Mesenchymal stem cell (in vitro differentiated cells and primary cell): ENCODE measurements around the gene CACNG5.

Experiments
- DNase-seq: peaks from one replicate; pipeline ENCODE4 v3.0.0-alpha.2; 2013
- H2AFZ ChIP-seq: one replicate; pipeline ENCODE4 v1.6.1; 2013; ENCODE audit warnings: low read depth, mild to moderate bottlenecking, control low read depth, inconsistent platforms, low read length, moderate library complexity
- H2AK5ac ChIP-seq: 2 replicates; pipeline ENCODE4 v1.6.1; 2013; ENCODE audit warnings: low read length, moderate library complexity, mild to moderate bottlenecking, inconsistent platforms; ENCODE audit not compliant: severe bottlenecking
- H2BK120ac ChIP-seq: one replicate; pipeline ENCODE4 v1.6.1; 2013; ENCODE audit warnings: low read depth, mild to moderate bottlenecking, inconsistent platforms, low read length, moderate library complexity
- H2BK12ac ChIP-seq, 2 experiments: one replicate each; pipeline ENCODE4 v1.6.1; 2013; ENCODE audit warnings: inconsistent platforms in 2 of 2, low read length in 2 of 2, mild to moderate bottlenecking in 2 of 2, moderate library complexity in 2 of 2, control low read depth in 1 of 2
- H2BK15ac ChIP-seq: one replicate; pipeline ENCODE4 v1.6.1; 2013; ENCODE audit warnings: mild to moderate bottlenecking, low read depth, inconsistent platforms; ENCODE audit not compliant: poor library complexity, severe bottlenecking
- H2BK5ac ChIP-seq: 2 replicates; pipeline ENCODE4 v1.6.1; 2013; ENCODE audit warnings: low read depth, mild to moderate bottlenecking, low read length, control low read depth, inconsistent platforms; ENCODE audit not compliant: poor library complexity, severe bottlenecking
- H3K14ac ChIP-seq, 2 experiments: one replicate each; pipeline ENCODE4 v1.6.1; 2013; ENCODE audit warnings: inconsistent platforms in 2 of 2, low read length in 2 of 2, control low read depth in 1 of 2, mild to moderate bottlenecking in 1 of 2, moderate library complexity in 1 of 2
- H3K18ac ChIP-seq, 2 experiments: one replicate each; pipeline ENCODE4 v1.6.1; 2013; ENCODE audit warnings: inconsistent platforms in 2 of 2, low read length in 2 of 2, control low read depth in 1 of 2, low read depth in 1 of 2, mild to moderate bottlenecking in 1 of 2
- H3K23ac ChIP-seq, 2 experiments: one replicate each; pipeline ENCODE4 v1.6.1; 2013; ENCODE audit warnings: inconsistent platforms in 2 of 2, low read length in 2 of 2, mild to moderate bottlenecking in 2 of 2, moderate library complexity in 2 of 2, control low read depth in 1 of 2
- H3K27ac ChIP-seq: 2 replicates; pipeline ENCODE4 v1.5.1; 2013; ENCODE audit warnings: mild to moderate bottlenecking, moderate library complexity, low read length, control low read depth, inconsistent platforms; ENCODE audit not compliant: poor library complexity, severe bottlenecking
- H3K27me3 ChIP-seq, 2 experiments: 2 replicates each; pipeline versions ENCODE4 v1.6.1 to v1.7.0; 2013; ENCODE audit warnings: low read length in 2 of 2, mild to moderate bottlenecking in 2 of 2, moderate library complexity in 2 of 2, control low read depth in 1 of 2, inconsistent platforms in 1 of 2; ENCODE audit not compliant: control insufficient read depth in 1 of 2, insufficient read depth in 1 of 2
- H3K36me3 ChIP-seq, 2 experiments: 2 replicates each; pipeline versions ENCODE4 v1.6.1 to v1.7.0; 2013; ENCODE audit warnings: low read length in 2 of 2, control low read depth in 1 of 2, inconsistent platforms in 1 of 2, low read depth in 1 of 2, mild to moderate bottlenecking in 1 of 2; ENCODE audit not compliant: insufficient read depth in 2 of 2, control insufficient read depth in 1 of 2
- H3K4ac ChIP-seq, 2 experiments: one replicate each; pipeline ENCODE4 v1.6.1; 2013; ENCODE audit warnings: inconsistent platforms in 2 of 2, low read length in 2 of 2, mild to moderate bottlenecking in 2 of 2, moderate library complexity in 2 of 2, control low read depth in 1 of 2, low read depth in 1 of 2
- H3K4me1 ChIP-seq: 2 replicates; pipeline ENCODE4 v1.6.1; 2013; ENCODE audit warnings: low read depth, low read length, control low read depth; ENCODE audit not compliant: control insufficient read depth, insufficient read depth
- H3K4me2 ChIP-seq: 2 replicates; pipeline ENCODE4 v1.6.1; 2013; ENCODE audit warnings: low read length, mild to moderate bottlenecking, inconsistent platforms; ENCODE audit not compliant: poor library complexity, severe bottlenecking
- H3K4me3 ChIP-seq, 2 experiments: 2 replicates each; pipeline versions ENCODE4 v1.5.1 to v1.7.0; 2013; ENCODE audit warnings: low read length in 2 of 2, mild to moderate bottlenecking in 2 of 2, control low read depth in 1 of 2, low read depth in 1 of 2; ENCODE audit not compliant: insufficient read depth in 1 of 2
- H3K79me1 ChIP-seq: replicated peaks from 2 replicates; pipeline ENCODE4 v1.6.1; 2013; ENCODE audit warnings: mild to moderate bottlenecking, control low read depth, low read length, inconsistent platforms; ENCODE audit not compliant: poor library complexity, severe bottlenecking
- H3K9ac ChIP-seq: 2 replicates; pipeline ENCODE4 v1.7.0; 2013; ENCODE audit warnings: mild to moderate bottlenecking, low read length, moderate library complexity
- H3K9me3 ChIP-seq: 2 replicates; pipeline ENCODE4 v1.7.0; 2013; ENCODE audit warnings: mild to moderate bottlenecking, low read length; ENCODE audit not compliant: control insufficient read depth
- H4K8ac ChIP-seq: one replicate; pipeline ENCODE4 v1.6.1; 2013; ENCODE audit warnings: inconsistent platforms, mild to moderate bottlenecking, low read length, moderate library complexity
- H4K91ac ChIP-seq: one replicate; pipeline ENCODE4 v1.6.1; 2013; ENCODE audit warnings: mild to moderate bottlenecking, low read length, inconsistent platforms
- WGBS: methylation state at CpG from one replicate; pipeline ENCODE4 v1.1.7; 2013; ENCODE audit warnings: mixed read lengths; 5-methylcytosine and 5-hydroxymethylcytosine counted together

CACNG5 gene

DNA sequence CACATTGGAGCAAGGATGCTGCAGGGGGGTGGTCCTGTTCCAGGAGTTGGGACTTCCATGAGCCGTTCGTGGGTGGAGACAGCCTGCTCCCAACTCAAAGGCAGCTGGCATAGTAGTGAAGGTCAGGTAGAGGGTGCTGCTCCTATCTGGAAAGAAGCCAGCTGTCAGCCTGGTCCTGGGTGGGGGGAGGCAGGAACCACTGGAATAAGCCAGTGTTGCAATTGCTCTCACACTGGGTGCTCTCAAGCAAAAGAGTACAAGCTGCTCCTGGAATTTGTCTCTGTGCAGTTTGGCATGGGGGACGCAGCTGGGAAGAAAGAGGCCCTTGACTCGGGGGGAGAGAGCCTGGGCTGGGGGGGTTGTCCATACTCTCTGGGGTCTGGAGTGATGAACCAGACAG lies 8.7 kb downstream of the CACNG5 start:
- H3K4me2 ChIP-seq = no peak overlapping the region
- H3K18ac ChIP-seq = no peak overlapping the region
- peaks cover 6% of the 10 kb centered on the region for H3K9me3 ChIP-seq
- H3K4ac ChIP-seq = no peak overlapping the region
- H3K23ac ChIP-seq = no peak overlapping the region
- no peak overlapping the region for H3K14ac ChIP-seq
- H3K36me3 ChIP-seq = no peaks in the 10 kb centered on the region
- no peak overlapping the region for H4K8ac ChIP-seq
- H3K27me3 ChIP-seq = peaks cover 39 to 55% of the 10 kb centered on the region in 2 experiments
- H3K27ac ChIP-seq = no peak overlapping the region
- H2BK120ac ChIP-seq = no peak overlapping the region
- H4K91ac ChIP-seq = no peak overlapping the region
- WGBS = 82% methylated on average over 4 of the region's 4 CpGs
- no peak overlapping the region for H2BK12ac ChIP-seq
- H2BK5ac ChIP-seq = no peak overlapping the region
- no peak overlapping the region for H2AK5ac ChIP-seq
- no peak overlapping the region for H3K9ac ChIP-seq
- H3K4me1 ChIP-seq = no peaks in the 10 kb centered on the region
- no peak for DNase-seq
- H2AFZ ChIP-seq = no peak overlapping the region
- H3K4me3 ChIP-seq = no peak overlapping the region
- H2BK15ac ChIP-seq = no peak overlapping the region
- no peaks in the 10 kb centered on the region for H3K79me1 ChIP-seq

DNA sequence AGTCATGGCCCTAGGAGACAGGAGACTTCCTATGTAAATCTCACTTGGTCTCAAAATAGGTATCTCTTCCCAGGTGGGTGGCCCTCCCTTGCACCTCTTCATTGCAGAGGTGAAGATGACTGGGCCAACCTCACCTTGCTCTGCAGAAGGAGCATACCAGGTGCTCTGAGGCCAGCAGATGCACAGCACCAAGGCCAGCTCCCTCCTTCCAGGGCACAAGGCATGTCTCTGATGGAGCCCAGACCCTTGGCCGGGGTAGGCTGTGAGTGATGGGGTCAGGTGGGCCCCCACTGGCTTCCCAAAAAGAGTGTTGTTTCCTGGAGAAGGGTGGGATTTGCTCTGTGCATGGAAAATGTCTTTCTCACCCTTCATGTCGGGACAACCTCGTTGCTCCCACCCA lies 12.8 kb downstream of the CACNG5 start:
- Histone ChIP-seq H2BK120ac (no peak overlapping the region), H3K27me3 (peaks cover 26 to 37% of the 10 kb centered on the region in 2 experiments), H2AFZ (no peak overlapping the region), H3K4me2 (no peak overlapping the region), H4K8ac (no peak overlapping the region), H3K14ac (no peak overlapping the region), H2BK15ac (no peak overlapping the region), H3K9me3 (peaks cover 6% of the 10 kb centered on the region), H4K91ac (no peak overlapping the region), H3K4me3 (no peak overlapping the region), H3K4me1 (no peaks in the 10 kb centered on the region), H3K27ac (no peak overlapping the region), H2AK5ac (no peak overlapping the region), H3K4ac (no peak overlapping the region), H2BK5ac (no peak overlapping the region), H3K36me3 (no peaks in the 10 kb centered on the region), H3K79me1 (no peaks in the 10 kb centered on the region), H2BK12ac (no peak overlapping the region), H3K9ac (no peak overlapping the region), H3K18ac (no peak overlapping the region), H3K23ac (no peak overlapping the region)
- DNase-seq = no peak
- WGBS = 76% methylated on average over 3 of the region's 3 CpGs

DNA sequence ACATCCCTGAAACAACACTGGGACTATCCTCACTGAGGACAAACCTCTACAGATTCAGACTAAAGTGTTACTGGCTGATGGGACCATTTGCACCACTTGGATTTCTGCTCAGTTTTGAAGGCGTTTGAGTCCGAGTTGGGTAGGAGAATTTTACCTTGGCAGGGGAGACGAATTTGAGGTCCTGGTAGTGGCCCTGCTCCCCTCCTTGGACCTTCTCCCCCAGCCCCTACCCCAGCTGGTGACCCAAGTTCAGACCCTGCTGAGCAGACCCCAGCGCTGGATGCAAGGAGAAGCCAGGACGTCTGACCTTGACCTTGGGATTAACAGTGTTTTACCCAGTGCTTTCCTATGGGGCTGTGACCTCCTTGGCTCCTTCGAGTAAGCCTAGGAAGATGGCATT lies 13.6 kb downstream of the CACNG5 start:
- no peak overlapping the region for H3K14ac ChIP-seq
- H3K27ac ChIP-seq = no peak overlapping the region
- no peak overlapping the region for H2BK5ac ChIP-seq
- H4K8ac ChIP-seq = no peak overlapping the region
- no peak overlapping the region for H2BK15ac ChIP-seq
- no peaks in the 10 kb centered on the region for H3K4me1 ChIP-seq
- no peak overlapping the region for H3K23ac ChIP-seq
- no peaks in the 10 kb centered on the region for H3K36me3 ChIP-seq
- H2AK5ac ChIP-seq = no peak overlapping the region
- peaks cover 22 to 36% of the 10 kb centered on the region in 2 experiments for H3K27me3 ChIP-seq
- peak overlapping the region in 1 of 2 experiments; percentile 6 for H3K4me3 ChIP-seq
- peaks cover 6% of the 10 kb centered on the region for H3K9me3 ChIP-seq
- no peak overlapping the region for H4K91ac ChIP-seq
- H2AFZ ChIP-seq = no peak overlapping the region
- H2BK120ac ChIP-seq = no peak overlapping the region
- no peak for DNase-seq
- no peak overlapping the region for H3K4me2 ChIP-seq
- no peak overlapping the region for H3K18ac ChIP-seq
- H2BK12ac ChIP-seq = no peak overlapping the region
- WGBS = 72% methylated on average over 4 of the region's 6 CpGs
- no peak overlapping the region for H3K4ac ChIP-seq
- no peaks in the 10 kb centered on the region for H3K79me1 ChIP-seq
- H3K9ac ChIP-seq = no peak overlapping the region

DNA sequence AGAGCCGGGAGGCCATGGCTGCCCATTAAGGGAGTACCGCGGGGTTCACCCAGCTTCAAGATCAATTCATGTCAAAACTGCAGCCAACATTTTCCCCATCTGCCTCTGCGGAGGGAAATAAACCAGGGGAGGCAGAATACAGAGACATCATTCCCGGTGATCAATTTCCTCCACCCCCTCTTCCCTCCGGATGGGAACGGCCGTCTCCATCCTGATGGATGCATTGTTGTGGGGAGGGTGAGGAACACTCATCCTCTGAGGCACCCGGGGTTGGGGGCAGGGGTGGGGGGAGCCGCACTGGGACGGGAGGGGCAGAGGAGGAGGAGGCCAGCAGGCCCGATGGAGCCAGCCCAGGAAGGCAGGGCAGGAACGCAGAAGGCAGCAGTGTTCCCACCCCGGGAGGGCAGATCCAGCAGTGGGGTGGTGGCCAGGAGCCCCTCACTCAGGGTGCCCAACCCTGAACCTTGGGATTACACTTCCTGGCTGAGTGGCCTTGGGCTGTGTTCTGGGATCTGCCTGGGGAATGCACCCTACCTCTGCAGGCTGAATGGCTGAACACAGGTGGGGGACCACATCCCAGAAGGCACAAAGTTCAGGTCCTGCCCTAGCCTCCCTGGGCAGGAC lies 14.2 kb downstream of the CACNG5 start:
- no peak for DNase-seq
- Histone ChIP-seq H2BK5ac (no peak overlapping the region), H4K91ac (no peak overlapping the region), H2BK12ac (no peak overlapping the region), H3K4me2 (no peak overlapping the region), H3K27me3 (peaks cover 21 to 30% of the 10 kb centered on the region in 2 experiments), H3K4me3 (peak overlapping the region in 1 of 2 experiments; percentile 6), H3K23ac (no peak overlapping the region), H3K36me3 (no peaks in the 10 kb centered on the region), H3K9me3 (peaks cover 6% of the 10 kb centered on the region), H3K18ac (no peak overlapping the region), H2AK5ac (no peak overlapping the region), H4K8ac (peak overlapping the region; percentile 7), H3K4me1 (no peaks in the 10 kb centered on the region), H2BK15ac (no peak overlapping the region), H3K9ac (no peak overlapping the region), H3K14ac (no peak overlapping the region), H2BK120ac (no peak overlapping the region), H3K79me1 (no peaks in the 10 kb centered on the region), H2AFZ (no peak overlapping the region), H3K27ac (no peak overlapping the region), H3K4ac (no peak overlapping the region)
- WGBS = 87% methylated on average over 9 of the region's 14 CpGs
